Trophoblast cell (in vitro differentiated cells and primary cell): ENCODE measurements around the gene POLE.

Experiments used
- DNase-seq, 2 donors: peaks; one replicate each; pipeline ENCODE4 v3.0.0-alpha.2; 2016
- H2AFZ ChIP-seq: 2 replicates; pipeline ENCODE4 v1.6.1; 2013; ENCODE audit warnings: low read length, moderate library complexity, mild to moderate bottlenecking; ENCODE audit not compliant: insufficient read depth, poor library complexity
- H2AK5ac ChIP-seq: 2 replicates; pipeline ENCODE4 v1.6.1; 2013; ENCODE audit warnings: mild to moderate bottlenecking, low read length
- H2BK120ac ChIP-seq: 2 replicates; pipeline ENCODE4 v1.6.1; 2013; ENCODE audit warnings: low read length, mild to moderate bottlenecking, moderate library complexity; ENCODE audit not compliant: insufficient read depth, poor library complexity
- H2BK12ac ChIP-seq: 2 replicates; pipeline ENCODE4 v1.6.1; 2013; ENCODE audit warnings: mild to moderate bottlenecking, low read length, moderate library complexity
- H2BK5ac ChIP-seq: 2 replicates; pipeline ENCODE4 v1.6.1; 2013; ENCODE audit warnings: low read length, low read depth, moderate library complexity, mild to moderate bottlenecking; ENCODE audit not compliant: poor library complexity
- H3K14ac ChIP-seq: 2 replicates; pipeline ENCODE4 v1.6.1; 2013; ENCODE audit warnings: mild to moderate bottlenecking, low read length
- H3K18ac ChIP-seq: 2 replicates; pipeline ENCODE4 v1.6.1; 2013; ENCODE audit warnings: mild to moderate bottlenecking, low read length
- H3K23ac ChIP-seq: 2 replicates; pipeline ENCODE4 v1.6.1; 2013; ENCODE audit warnings: low read length
- H3K27ac ChIP-seq: 2 replicates; pipeline ENCODE4 v1.5.1; 2013; ENCODE audit warnings: low read depth, mild to moderate bottlenecking, inconsistent platforms, low read length, moderate library complexity
- H3K27me3 ChIP-seq: 2 replicates; pipeline ENCODE4 v1.6.1; 2013; ENCODE audit warnings: inconsistent platforms, mild to moderate bottlenecking, low read length, moderate library complexity; ENCODE audit not compliant: insufficient read depth
- H3K36me3 ChIP-seq, 2 experiments: 1 replicate in 1 of 2; 2 replicates in 1 of 2; pipeline ENCODE4 v1.6.1; 2013; ENCODE audit warnings: low read length in 2 of 2, mild to moderate bottlenecking in 2 of 2, moderate library complexity in 1 of 2; ENCODE audit not compliant: insufficient read depth in 2 of 2, control insufficient read depth in 1 of 2
- H3K4ac ChIP-seq: 2 replicates; pipeline ENCODE4 v1.6.1; 2013; ENCODE audit warnings: low read depth, mild to moderate bottlenecking, low read length, moderate library complexity
- H3K4me1 ChIP-seq, 2 experiments: 1 replicate in 1 of 2; 2 replicates in 1 of 2; pipeline ENCODE4 v1.6.1; 2013; ENCODE audit warnings: low read length in 2 of 2, mild to moderate bottlenecking in 2 of 2, moderate library complexity in 1 of 2; ENCODE audit not compliant: insufficient read depth in 2 of 2, control insufficient read depth in 1 of 2
- H3K4me2 ChIP-seq: 2 replicates; pipeline ENCODE4 v1.6.1; 2013; ENCODE audit warnings: inconsistent platforms, mild to moderate bottlenecking, low read length, moderate library complexity
- H3K4me3 ChIP-seq: 2 replicates; pipeline ENCODE4 v1.5.1; 2013; ENCODE audit warnings: mild to moderate bottlenecking, low read depth, low read length, inconsistent platforms
- H3K79me1 ChIP-seq: one replicate; pipeline ENCODE4 v1.6.1; 2013; ENCODE audit warnings: low read length
- H3K79me2 ChIP-seq: 2 replicates; pipeline ENCODE4 v1.6.1; 2013; ENCODE audit warnings: low read length, mild to moderate bottlenecking; ENCODE audit not compliant: control insufficient read depth, insufficient read depth, poor library complexity
- H3K9ac ChIP-seq: 2 replicates; pipeline ENCODE4 v1.6.1; 2013; ENCODE audit warnings: mild to moderate bottlenecking, low read length
- H3K9me3 ChIP-seq: 2 replicates; pipeline ENCODE4 v1.6.1; 2013; ENCODE audit warnings: low read depth, mild to moderate bottlenecking, control low read depth, inconsistent platforms, low read length; ENCODE audit not compliant: insufficient read depth
- H4K12ac ChIP-seq: 2 replicates; pipeline ENCODE4 v1.6.1; 2013; ENCODE audit warnings: low read depth, mild to moderate bottlenecking, low read length, moderate library complexity
- H4K8ac ChIP-seq: 2 replicates; pipeline ENCODE4 v1.6.1; 2013; ENCODE audit warnings: low read depth, mild to moderate bottlenecking, low read length, moderate library complexity
- H4K91ac ChIP-seq: one replicate; pipeline ENCODE4 v1.6.1; 2013; ENCODE audit warnings: low read depth, mild to moderate bottlenecking, low read length, moderate library complexity
- WGBS: extraction: QIAGEN DNeasy Blood & Tissue Kit; methylation state at CpG from one replicate; pipeline ENCODE4 v1.1.7; 2013; ENCODE audit warnings: missing lambda C conversion rate; ENCODE audit not compliant: insufficient read length, insufficient coverage; ENCODE audit errors: extremely low coverage; 5-methylcytosine and 5-hydroxymethylcytosine counted together

The POLE gene

DNA sequence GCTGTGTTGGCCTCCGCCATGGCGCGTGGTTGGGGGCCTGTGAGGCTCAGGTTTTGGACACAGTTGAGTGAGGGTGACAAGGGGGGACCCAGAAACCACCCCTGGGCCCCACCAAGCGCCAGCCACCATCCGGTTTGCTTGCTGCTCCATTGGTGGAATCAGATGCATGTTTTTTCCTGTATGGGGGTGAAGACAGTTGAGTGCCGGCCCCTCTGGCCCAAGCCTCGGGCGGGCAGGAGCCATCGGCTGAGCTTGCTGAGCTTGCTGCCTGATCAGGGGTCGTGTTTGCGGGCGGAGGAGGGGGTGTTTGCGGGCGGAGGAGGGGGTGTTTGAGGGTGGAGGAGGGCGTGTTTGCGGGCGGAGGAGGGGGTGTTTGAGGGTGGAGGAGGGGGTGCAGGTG is 29.9 kb upstream of the POLE start:
- H2BK12ac ChIP-seq: no peak overlapping the region
- no peaks in the 10 kb centered on the region for H3K9me3 ChIP-seq
- H3K23ac ChIP-seq: no peak overlapping the region
- H3K14ac ChIP-seq: no peak overlapping the region
- peaks cover 57 to 61% of the 10 kb centered on the region in 2 experiments for H3K36me3 ChIP-seq
- no peaks in the 10 kb centered on the region for H3K79me2 ChIP-seq
- H3K4me2 ChIP-seq: no peak overlapping the region
- no peak overlapping the region for H4K8ac ChIP-seq
- H2BK120ac ChIP-seq: no peak overlapping the region
- no peaks in the 10 kb centered on the region for H3K4me1 ChIP-seq
- H3K18ac ChIP-seq: no peak overlapping the region
- no peak overlapping the region for H3K27ac ChIP-seq
- H3K4ac ChIP-seq: no peak overlapping the region
- H2BK5ac ChIP-seq: no peak overlapping the region
- no peak overlapping the region for H4K91ac ChIP-seq
- H3K9ac ChIP-seq: no peak overlapping the region
- H2AK5ac ChIP-seq: no peak overlapping the region
- H3K4me3 ChIP-seq: no peak overlapping the region
- no peak overlapping the region for H2AFZ ChIP-seq
- DNase-seq: no peak
- no peaks in the 10 kb centered on the region for H3K79me1 ChIP-seq
- WGBS: 100% methylated on average over 4 of the region's 17 CpGs
- H3K27me3 ChIP-seq: no peaks in the 10 kb centered on the region
- no peak overlapping the region for H4K12ac ChIP-seq

DNA sequence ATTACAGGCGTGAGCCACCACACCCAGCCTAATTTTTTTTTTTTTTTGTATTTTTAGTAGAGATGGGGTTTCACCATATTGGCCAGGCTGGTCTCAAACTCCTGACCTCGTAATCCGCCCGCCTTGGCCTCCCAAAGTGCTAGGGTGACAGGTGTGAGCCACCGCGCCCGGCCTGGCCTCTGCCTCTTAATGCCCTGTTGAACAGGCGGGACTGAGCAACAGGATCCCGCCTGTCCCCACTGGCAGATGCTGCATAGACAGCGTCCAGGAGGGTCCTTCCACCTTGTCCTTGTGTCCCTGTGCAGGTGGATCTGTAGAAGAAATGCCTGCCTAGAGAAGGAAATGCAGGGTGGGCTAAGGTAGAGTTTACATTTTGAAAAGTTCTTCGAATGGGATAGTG is 29.2 kb upstream of the POLE start:
- Histone ChIP-seq H3K4me1 (no peaks in the 10 kb centered on the region), H3K14ac (no peak overlapping the region), H3K27ac (no peak overlapping the region), H3K23ac (no peak overlapping the region), H3K79me2 (peaks cover 2% of the 10 kb centered on the region), H4K91ac (no peak overlapping the region), H2BK5ac (no peak overlapping the region), H4K12ac (no peak overlapping the region), H4K8ac (no peak overlapping the region), H3K79me1 (no peaks in the 10 kb centered on the region), H2AFZ (no peak overlapping the region), H3K36me3 (peaks cover 51 to 56% of the 10 kb centered on the region in 2 experiments), H2BK120ac (no peak overlapping the region), H3K18ac (no peak overlapping the region), H3K4me2 (no peak overlapping the region), H3K4me3 (no peak overlapping the region), H3K27me3 (no peaks in the 10 kb centered on the region), H3K9ac (no peak overlapping the region), H3K9me3 (no peaks in the 10 kb centered on the region), H3K4ac (no peak overlapping the region), H2AK5ac (no peak overlapping the region), H2BK12ac (no peak overlapping the region)
- no peak for DNase-seq
- WGBS: no CpG with 5 or more reads among the region's 11 CpGs

GRCh38 chr12:132715874-132716273 is 28.7 kb upstream of the POLE start:
- peaks cover 6% of the 10 kb centered on the region for H3K79me2 ChIP-seq

GRCh38 chr12:132713123-132713522 is 26.0 kb upstream of the POLE start:
- Histone ChIP-seq H3K79me1 (peaks cover 12% of the 10 kb centered on the region), H2BK5ac (no peak overlapping the region), H3K4me1 (peaks cover 2 to 4% of the 10 kb centered on the region in 2 experiments), H4K12ac (no peak overlapping the region), H3K23ac (no peak overlapping the region), H3K18ac (no peak overlapping the region), H2AFZ (no peak overlapping the region), H3K4me2 (no peak overlapping the region), H2AK5ac (no peak overlapping the region), H4K8ac (no peak overlapping the region), H3K79me2 (peaks cover 11% of the 10 kb centered on the region), H3K27ac (no peak overlapping the region), H2BK12ac (no peak overlapping the region), H3K36me3 (peaks cover 24 to 29% of the 10 kb centered on the region in 2 experiments), H2BK120ac (no peak overlapping the region), H3K14ac (no peak overlapping the region), H3K9ac (no peak overlapping the region), H3K9me3 (no peaks in the 10 kb centered on the region), H3K4ac (peak overlapping the region; percentile 24), H3K4me3 (no peak overlapping the region), H3K27me3 (no peaks in the 10 kb centered on the region), H4K91ac (no peak overlapping the region)
- no CpG with 5 or more reads among the region's 2 CpGs for WGBS
- no peak for DNase-seq

More at GRCh38 chr12:132715874-132716273, 28.7 kb upstream of the POLE start:
- Histone ChIP-seq H3K79me1 (peaks cover 5% of the 10 kb centered on the region), H3K27ac (no peak overlapping the region), H3K4me2 (no peak overlapping the region), H3K36me3 (peaks cover 47 to 51% of the 10 kb centered on the region in 2 experiments), H3K4me3 (no peak overlapping the region), H4K8ac (no peak overlapping the region), H3K18ac (no peak overlapping the region), H2BK5ac (no peak overlapping the region), H2AK5ac (no peak overlapping the region), H2BK120ac (no peak overlapping the region), H4K12ac (no peak overlapping the region), H3K9ac (no peak overlapping the region), H2BK12ac (no peak overlapping the region), H3K14ac (no peak overlapping the region), H3K4ac (no peak overlapping the region), H3K23ac (no peak overlapping the region), H3K9me3 (no peaks in the 10 kb centered on the region), H3K4me1 (no peaks in the 10 kb centered on the region), H2AFZ (no peak overlapping the region), H4K91ac (no peak overlapping the region), H3K27me3 (no peaks in the 10 kb centered on the region)
- no peak for DNase-seq
- no CpG with 5 or more reads among the region's 9 CpGs for WGBS
